GM18867 (cell line): ENCODE data around the gene GRIN2C.
"Not testable (repeated sequence)": the region's sequence is repeated elsewhere in the genome, so short reads cannot be mapped to it uniquely, and the experiment has no call there.

Experiments
- ATAC-seq: cut with Tn5 transposase; IDR thresholded peaks from one replicate; pipeline ENCODE4 v1.9.1; 2021; ENCODE audit warnings: mild to moderate bottlenecking, moderate library complexity; ENCODE audit not compliant: unreplicated experiment

The GRIN2C gene

DNA sequence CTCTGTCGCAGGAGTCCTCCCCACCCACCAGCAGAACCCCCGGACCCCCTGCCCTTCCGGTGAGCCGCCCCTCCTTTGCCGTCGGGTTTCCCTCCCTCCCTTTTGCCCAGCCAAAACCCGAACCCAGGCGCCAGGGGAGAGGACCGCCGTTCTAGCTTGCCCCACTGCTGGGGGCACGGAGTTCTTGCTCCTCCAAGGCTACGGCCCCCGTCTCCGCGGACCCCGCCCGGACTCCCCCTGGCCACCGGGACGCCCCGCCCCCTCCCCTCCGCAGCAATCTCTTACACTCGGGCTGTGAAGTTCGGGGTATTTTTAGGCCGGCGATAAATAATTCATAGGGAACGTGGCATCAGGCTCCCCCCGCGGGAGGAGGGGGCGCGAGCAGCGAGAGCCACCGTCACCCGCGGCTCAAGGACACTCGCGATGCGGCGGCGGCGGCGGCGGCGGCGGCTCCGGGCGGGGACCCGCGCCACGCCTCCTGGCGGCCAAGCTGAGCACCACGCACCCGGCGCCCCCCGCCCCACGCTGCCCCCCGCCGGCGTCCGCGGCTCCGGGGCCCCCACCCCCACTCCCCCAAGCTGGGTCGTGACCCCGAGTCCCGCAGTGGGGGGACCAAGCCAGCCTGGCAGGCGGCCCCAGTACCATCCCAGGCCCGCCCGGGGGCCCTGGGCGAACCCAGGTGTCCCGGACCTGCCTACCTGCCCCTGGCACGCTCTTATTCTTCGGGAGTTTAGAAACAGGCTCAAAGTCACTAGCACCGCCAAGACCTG lies at the start of gene GRIN2C:
Gene GRIN2C (minus strand): TSS at position 427 of the 770 bp plus-strand sequence. CDS start 4,793 bp downstream, outside the sequence.
- no peak for ATAC-seq

DNA sequence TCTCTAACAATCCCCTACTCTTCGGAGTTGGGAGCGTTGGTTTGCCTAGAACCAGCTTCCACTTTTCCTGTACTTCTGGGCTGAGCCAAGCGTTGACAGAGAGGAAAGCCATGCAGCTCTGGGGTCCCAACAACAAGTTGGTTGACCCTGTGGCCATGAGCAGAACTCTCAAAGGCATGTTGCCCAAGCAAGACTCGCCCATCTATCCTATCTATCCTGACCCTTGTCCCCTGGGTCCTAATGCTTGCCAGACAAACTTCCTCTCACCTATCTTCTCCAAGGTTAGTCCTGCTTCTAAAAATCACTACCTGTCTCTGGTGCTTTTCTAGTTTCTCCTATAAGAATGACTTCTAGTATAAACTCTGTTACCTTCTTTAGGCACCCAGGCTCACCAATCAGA lies 49.4 kb upstream of the GRIN2C start:
- not testable (repeated sequence) for ATAC-seq

DNA sequence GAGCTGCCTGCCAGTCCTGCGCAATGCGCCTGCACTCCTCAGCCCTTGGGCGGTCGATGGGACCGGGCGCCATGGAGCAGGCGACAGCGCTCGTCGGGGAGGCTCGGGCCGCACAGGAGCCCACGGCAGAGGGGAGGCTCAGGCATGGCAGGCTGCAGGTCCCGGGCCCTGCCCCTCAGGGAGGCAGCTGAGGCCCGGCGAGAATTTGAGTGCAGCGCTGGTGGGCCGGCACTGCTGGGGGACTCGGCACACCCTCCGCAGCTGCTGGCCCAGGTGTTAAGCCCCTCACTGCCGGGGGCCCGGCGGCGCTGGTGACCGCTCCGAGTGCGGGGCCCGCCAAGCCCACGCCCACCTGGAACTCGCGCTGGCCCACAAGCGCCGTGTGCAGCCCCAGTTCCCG lies 47.3 kb upstream of the GRIN2C start:
- ATAC-seq: no peak

DNA sequence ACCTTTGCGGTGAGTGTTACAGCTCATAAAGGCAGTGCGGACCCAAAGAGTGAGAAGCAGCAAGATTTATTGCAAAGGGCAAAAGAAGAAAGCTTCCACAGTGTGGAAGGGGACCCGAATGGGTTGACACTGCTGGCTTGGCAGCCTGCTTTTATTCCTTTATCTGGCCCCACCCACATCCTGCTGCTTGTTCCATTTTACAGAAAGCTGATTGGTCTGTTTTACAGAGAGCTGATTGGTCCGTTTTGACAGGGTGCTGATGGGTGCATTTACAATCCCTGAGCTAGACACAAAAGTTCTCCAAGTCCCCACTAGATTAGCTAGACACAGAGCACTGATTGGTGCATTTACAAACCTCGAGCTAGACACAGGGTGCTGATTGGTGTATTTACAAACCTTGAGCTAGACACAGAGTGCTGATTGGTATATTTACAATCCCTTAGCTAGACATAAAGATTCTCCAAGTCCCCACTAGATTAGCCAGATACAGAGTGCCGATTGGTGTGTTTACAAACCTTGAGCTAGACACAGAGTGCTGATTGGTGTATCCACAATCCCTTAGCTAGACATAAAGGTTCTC lies 46.6 kb upstream of the GRIN2C start:
- not testable (repeated sequence) for ATAC-seq

DNA sequence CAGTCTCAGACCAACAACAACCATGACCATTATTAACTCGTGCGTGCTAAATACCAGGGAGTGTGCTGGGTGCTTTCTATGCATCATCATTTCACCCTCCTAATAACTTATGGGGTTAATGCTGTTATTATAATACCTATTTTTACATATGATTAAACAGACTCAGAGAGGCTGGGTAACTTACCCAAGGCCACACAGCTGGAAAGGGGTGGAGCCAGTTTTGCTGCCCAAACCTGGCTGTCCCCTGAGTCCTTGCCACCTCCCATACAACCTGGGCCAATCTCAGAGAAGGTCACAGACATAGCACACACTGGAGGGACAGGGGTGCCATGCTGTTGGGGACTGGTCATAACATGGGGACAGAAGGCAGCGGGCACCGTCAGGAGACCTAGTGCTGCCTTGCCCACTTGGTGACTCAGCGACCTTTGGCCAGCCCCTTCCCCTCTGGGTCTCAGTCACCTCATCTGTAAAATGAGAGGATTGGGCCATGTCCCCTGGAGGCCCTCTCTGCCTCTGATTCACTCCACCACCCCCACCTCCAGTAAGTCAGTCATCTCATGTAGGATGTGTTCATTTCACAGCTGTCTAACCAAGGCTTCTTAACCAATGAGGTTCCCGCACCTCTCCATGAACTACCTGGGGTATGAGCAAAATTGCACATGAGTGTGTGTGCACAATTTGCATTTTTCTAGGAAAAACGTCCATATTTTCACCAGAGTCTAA lies 45.2 kb upstream of the GRIN2C start:
- no peak for ATAC-seq

DNA sequence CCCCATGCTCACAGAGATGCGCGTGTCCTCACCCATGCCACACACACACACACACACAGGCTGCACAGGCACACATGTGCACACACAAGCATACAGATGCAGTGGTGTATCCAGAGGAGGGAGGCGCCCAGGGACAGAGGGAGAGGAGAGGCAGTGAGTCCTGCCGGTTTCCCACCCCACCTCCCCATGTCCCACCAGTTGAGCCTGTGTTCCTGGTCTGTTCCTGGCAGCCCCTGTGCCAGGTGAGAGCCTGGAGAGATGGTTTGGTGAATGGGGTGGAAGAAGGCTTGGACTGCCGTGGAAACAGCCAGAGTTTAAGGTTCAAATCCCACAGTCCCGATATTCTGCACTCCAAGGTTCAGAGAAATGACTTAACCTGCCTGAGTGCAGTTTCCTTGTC lies 44.0 kb upstream of the GRIN2C start:
- no peak for ATAC-seq

DNA sequence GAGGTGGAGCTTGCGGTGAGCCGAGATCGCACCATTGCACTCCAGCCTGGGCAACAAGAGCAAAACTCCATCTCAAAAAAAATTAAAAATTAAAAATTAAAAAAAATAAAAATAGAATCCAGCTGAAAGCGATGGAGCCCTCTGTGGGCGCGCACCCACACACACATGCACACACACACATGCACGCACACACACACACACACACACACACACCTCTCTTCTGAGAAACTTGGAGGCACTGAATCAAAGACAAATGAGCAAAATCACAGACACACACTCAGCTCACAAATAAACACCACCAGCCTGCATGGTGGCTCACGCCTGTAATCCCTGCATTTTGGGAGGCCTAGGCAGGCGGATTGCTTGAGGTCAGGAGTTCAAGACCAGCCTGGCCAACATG lies 43.3 kb upstream of the GRIN2C start:
- no peak for ATAC-seq

DNA sequence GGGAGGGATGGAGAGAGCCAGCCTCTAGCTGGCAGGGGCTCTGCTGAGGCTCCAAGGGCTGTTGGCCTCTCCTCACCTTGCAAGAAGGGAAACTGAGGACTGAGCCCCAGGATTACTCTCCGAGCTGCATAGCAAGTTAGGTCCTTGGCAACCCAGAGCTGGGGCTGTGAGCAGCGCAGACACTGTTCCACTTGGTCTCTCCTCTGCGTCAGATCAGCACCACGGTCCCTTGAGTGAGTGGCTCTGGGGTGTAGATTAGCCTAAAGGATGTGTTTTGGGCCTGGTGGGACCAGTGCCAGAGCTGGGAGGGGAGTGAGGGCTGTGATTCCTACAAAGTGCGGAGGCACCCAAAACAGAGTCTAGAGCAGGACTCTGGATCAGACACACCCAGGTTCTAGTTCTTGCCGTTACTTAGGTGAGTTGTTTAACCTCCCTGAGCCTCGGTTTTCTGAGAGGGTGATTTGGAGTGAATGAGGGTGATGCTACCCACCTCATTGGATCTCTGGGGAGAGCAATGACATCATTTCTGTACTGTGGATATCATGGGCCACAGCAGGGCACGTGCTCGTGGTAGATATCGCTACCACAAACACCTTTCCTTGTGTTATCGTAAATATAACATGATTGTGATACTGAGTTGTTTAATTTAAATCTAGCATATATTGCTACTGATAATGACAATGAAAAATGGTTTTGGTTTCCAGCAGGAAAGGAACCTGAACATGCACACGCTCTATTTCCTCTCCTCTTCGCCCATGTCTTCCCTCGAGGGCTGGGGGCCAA lies 41.9 kb upstream of the GRIN2C start:
- ATAC-seq: no peak

DNA sequence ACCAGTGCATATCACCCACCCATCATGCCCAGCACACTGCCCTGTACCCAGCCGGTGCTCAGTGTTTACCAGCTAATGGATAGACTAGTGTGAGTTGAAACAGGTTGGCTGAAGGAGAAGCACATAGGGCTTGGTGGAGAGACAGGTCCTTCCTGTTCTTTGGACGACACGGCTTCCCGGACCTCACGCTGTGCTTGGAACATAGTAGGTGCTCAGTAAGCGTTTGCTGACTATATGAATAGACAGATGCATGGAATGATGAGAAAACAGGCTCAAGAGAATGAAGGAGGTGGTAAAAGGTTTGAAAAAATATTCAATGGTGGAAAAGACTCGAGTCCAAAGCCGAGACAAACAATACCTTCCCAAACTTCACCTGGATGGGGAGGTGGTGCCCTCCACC lies 40.5 kb upstream of the GRIN2C start:
- no peak for ATAC-seq

DNA sequence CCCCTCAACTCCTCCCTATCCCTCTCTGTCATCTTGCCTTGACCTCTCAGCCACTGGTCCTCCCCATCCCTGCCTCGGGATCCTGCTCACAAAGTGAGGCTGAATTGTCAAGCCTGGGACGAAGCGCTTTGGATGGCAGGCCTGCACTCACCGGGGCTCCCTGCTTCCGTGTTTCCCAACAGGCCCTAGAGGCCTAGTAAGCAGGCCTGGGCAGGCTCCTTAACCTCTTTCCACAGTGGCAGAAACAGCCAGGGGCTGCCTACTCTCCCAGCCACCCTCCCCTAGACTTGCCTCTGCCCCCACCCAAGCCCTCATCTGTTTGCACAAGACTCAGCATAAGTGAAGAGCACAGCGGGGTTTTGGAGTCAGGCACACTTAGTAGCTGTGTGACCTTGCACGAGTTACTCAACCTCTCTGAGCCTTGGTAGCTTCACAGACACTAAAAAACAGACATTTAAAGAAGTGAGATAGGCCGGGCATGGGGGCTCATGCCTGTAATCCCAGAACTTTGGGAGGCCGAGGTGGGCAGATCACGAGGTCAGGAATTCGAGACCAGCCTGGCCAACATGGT lies 38.8 kb upstream of the GRIN2C start:
- no peak for ATAC-seq

DNA sequence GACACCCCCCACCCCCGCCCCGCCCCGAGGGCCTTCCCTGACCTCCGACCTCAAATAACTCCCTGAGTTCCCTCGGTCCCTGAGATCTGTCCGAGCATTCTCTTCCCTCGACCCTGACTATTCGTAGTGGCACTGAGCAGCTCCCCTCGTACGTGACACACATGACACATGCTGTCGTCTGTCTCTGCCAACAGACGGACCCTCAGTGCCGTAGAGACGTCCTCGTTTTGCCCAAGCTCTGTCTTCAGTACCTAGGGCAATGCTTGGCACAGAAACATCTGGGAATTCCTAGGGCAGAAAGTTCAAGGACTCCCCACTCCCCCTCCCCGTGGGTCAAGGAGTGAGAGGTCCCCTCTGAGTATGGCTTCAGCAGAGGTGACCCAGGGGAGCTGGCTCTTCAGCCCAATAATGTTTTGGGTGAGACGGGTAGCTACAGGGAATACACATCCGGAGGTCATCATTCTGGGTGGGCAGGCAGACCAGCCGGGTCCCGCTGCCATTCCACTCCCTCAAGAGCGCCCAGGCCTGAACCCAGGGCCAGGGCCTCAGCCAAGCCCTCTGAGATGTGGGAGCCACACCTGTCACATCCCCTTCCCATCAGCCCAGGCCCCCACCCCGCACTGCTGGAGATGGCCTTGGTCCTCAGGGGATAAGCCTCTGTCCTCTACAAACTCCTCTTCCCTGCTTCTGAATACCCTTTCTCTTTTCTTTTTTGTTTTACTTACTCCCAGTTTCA lies 34.4 kb upstream of the GRIN2C start:
- no peak for ATAC-seq

DNA sequence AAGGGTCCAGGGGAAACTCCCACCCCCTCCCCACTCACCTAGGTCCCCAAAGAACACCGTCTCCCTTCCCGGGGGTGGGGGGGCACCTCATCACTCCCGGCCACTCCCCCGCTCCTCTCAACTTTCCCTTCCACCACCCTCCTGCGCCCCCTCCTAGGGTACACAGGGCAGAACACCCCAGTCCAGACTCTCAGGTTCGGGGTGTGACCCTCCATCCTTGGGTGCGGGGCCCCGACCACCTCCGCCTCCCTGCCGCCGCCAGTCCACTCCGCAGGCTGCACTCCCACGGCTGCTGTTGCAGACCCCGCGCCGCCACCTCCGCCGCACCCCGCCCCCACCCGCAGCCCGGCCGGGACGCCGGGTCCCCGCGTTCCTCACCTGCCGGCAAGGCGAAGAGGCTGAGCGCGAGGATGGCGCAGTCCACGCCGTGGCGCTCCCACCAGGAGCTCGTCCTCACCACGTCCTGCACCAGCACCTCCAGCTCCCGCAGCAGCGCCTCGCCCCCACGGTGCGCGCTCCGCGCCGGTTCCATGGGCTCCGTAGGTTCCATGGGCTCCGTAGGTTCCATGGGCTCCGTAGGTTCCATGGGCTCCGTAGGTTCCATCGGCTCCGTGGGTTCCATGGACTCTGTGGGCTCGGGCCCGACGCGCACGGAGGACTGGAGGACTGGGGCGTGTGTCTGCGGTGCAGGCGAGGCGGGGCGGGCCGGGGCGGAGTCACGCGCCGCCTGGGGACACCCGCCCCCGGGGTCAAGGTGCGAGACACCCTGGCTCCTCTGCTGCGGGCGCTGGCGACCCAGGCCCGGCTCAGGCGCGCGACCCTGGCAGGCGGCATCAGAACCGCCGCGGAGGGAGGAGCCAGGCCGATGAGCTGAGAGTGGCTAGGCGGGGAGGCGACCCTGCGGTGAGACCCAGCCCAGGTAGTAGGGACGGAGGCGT lies 33.6 kb upstream of the GRIN2C start, which contains the start of gene FADS6:
Gene FADS6 (minus strand): TSS at position 660 of the 938 bp plus-strand sequence. CDS start 38 bp downstream, at position 622.
- ATAC-seq: no peak

DNA sequence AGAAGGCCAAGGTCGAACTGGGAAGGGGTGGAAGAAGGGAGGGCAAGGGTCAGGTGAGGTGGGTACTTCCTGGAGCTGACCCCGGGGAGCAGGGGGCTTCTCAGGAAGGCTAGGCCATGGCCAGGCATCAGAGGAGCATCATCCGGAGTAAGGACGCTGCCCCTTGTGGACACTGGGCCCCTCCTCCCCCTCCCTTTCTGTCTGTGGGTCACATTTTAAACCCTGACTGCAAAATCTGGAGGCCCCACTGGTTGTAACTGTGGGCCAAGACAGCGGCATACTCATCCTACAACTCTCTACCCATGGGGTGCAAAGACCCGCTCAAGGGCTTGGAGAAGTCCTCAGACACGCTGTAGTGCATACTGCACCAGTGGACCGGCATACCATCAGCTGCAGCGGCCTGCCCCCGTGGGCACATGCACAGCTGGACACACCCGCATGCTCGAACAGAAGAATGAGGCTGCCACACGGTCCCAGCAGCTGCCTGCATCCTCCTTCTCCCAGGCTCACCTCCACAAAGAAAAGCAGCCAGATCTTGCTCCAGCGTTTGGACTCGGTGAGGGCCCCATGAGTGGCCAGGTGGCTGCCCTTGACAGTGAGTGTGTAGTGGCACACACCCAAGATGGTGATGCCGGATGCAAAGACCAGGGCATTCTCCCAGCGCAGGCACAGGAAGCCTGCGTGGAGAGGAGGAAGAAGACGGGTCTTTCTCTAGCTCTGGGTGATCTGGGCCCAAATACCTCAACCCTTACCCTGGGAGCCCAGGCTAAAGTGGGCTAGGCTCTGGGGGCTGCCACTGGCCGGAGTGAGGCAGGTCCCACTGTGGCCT lies 32.5 kb upstream of the GRIN2C start:
- no peak for ATAC-seq

DNA sequence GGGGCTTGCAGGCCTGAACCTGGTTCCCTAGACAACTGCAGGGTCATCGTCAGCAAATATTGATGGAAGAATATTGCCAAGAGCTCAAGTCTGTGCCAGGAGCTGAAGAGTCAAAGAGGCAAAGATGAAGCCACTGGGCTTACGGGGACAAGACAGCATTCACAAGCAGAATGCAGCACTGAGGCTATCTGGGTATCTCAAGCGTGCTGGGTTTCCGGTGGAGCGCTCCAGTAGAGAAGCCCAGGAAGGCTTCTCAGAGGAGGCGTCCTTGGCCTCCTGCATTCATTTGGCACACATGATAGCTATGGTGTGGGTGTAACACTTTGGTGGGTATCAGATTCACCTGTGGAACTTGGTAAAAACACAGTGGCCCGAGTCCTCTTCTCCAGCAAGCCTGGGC lies 30.9 kb upstream of the GRIN2C start:
- ATAC-seq: no peak

DNA sequence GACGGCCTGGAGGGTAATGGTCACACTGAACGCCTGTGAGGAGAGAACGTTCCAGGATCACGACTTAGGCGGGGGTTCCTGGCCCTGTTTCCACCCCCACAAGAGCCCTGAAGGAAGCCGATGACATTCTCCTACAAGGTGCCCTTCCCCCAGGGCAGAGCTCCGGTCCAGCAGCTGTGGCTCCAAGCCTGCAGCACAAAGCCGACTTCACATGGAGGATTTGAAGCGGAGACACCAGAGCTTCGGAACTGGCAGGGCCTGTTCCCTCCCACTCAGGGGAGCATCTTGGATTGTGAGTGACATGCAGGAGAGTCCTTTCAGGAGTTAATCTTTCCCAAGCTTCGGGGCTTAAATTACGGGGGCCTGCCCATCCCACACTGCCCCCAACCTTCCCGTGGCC lies 28.8 kb upstream of the GRIN2C start:
- no peak for ATAC-seq

DNA sequence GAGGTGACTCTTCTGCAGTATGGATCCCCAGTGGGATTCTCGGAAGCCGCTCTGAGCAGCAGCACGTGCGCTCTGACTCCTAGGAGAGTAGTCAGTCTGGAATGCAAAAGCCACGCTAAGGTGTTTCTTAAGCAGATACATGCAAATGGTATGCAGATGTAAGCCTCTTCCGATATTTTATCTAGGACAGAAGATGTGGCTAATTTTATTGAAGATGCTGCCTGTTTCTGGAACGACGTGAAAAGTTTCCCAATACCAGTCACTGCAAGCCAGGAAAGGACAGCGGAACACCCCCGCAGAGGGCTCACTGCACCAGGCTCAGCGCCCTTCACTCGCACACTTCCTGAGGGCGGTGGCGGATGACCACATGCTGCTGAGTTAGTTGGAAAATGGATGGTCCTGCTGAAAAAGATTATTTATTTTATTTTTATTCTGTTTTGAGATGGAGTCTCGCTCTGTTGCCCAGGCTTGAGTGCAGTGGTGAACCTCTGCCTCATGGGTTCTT lies 23.6 kb upstream of the GRIN2C start:
- no peak for ATAC-seq

DNA sequence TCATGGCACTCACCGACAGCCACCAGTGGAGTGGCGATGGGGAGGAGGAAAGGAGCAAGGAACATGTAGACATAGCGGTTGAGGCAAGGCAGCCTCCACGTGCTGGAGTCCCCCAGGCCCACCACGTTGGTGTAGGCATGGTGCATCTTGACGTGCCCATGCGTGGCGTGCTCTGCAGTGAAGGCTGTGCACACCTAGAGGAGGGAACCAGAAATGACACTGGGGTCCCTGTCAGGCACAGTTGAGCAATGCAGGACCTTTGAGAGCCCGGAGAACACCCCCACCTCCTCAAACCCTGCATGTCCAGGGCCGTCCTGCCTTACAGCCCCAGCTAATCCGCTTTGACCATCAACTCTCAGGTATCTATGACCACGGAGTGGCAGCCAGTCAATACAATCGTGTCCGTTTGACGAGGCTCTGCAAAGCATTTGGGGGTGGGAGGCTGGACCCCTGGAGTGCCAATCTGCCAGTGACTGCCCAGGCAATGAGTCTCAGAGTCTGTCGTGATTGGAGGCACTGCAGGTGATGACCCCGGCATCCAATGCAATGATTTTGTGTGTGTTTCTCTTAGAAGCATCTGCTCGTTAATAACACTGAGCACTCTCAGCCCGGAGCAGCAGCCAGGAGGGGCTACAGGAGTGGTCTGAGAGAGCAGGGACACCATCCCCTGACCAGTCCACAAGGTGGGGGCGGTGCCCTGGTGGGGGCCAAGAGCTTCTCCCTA lies 23.0 kb upstream of the GRIN2C start:
- no peak for ATAC-seq
